Stimulated activated CD8-positive, alpha-beta memory T cell treated with anti-CD3 and anti-CD28 coated beads, Interleukin-15, amount 100 ng/mL, for 1 hour (primary cell): ENCODE results near the gene OR12D3.
"Not testable (repeated sequence)": the region's sequence is repeated elsewhere in the genome, so short reads cannot be mapped to it uniquely, and the experiment has no call there.

ENCODE experiments used
- DNase-seq: peaks from one replicate; pipeline ENCODE4 v3.0.0-alpha.2; 2020; ENCODE audit warnings: low read depth

OR12D3 gene, protein sequence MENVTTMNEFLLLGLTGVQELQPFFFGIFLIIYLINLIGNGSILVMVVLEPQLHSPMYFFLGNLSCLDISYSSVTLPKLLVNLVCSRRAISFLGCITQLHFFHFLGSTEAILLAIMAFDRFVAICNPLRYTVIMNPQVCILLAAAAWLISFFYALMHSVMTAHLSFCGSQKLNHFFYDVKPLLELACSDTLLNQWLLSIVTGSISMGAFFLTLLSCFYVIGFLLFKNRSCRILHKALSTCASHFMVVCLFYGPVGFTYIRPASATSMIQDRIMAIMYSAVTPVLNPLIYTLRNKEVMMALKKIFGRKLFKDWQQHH

DNA sequence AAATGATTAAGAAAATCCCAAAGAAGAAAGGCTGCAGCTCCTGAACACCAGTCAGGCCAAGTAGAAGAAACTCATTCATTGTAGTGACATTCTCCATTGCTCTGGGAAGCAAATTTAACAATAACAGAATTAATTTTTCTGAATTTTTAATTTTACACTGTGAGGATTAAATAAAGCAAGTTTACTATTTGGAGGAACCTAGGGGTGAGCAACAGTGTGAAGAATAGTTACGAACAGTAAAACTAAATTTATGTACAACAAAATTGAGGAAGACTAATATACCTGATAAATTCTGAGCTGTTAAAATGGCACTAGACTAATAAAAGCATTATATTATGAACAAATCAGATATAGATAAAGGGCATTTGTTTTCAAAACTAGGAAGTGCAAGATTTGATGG, at the start of gene OR12D3:
Gene OR12D3, minus strand, starts transcription at position 101 of the 400 bp plus-strand sequence. Its CDS starts 4 bp downstream, at position 97.
- DNase-seq, result no peak

DNA sequence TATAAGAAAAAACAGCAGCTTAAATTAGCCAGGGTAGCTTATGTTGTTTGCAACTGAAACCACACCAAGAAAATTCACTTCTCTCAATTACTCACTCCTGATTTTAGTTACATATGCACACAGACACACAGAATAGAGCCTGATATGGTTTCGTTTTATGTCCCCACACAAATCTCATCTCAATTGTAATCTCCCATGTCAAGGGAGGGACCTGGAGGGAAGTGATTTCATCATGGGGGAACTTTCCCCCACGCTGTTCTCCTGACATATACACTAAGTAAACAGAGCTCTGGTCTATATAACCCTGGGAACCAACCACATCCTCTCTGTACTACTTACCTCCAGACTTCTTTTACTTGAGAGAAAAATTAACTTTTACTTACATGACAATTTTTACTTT, 49.5 kb upstream of the OR12D3 start:
- DNase-seq, result no peak

- DNase-seq, result no peak
Observed at GRCh38 chr6:29424168-29424567, 49.1 kb upstream of the OR12D3 start.

- no peak for DNase-seq
Observed at GRCh38 chr6:29419516-29419915, 44.4 kb upstream of the OR12D3 start.

DNA sequence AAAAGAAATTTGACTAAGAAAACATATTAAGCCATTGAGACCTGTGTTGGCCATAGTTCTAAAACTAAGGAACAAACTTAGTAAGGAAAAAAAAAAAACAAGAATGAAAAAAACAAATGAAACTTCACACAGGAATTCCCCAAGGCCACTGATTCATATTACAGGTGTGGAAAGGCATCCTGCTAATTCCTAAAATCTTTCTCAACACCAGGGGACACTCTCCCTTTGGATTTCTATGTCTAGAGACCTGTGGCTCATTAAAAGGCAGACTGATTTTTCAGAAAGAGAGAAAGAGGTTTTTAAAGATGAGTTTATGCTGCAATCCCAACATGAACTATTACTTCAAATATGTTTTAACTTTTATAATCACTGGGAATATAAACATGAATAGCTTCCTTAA, 39.5 kb upstream of the OR12D3 start, which contains the start of gene OR12D1:
Gene OR12D1, plus strand, starts transcription at position 341 of the 400 bp plus-strand sequence.
- DNase-seq, result no peak

GRCh38 chr6:29403801-29404200, 28.7 kb upstream of the OR12D3 start:
- DNase-seq, result no peak

DNA sequence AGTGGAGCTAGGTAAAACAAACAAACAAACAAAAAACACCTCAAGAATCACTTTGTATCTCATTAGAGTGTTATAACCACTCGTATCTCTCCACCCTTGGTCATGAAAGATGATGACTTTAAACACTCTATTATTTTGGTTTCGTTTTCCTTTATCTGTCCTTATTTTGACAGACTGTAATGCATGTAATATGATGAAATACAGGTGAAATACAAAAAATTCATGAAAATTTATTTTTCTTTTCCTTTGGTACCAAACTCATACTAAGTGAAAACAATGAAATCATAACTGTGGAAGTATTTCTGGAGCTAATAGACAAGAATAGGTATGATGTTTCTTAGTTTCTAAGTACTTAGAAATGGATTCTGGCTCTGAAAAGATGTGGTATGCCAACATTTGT, 24.4 kb upstream of the OR12D3 start:
- DNase-seq, result no peak

DNA sequence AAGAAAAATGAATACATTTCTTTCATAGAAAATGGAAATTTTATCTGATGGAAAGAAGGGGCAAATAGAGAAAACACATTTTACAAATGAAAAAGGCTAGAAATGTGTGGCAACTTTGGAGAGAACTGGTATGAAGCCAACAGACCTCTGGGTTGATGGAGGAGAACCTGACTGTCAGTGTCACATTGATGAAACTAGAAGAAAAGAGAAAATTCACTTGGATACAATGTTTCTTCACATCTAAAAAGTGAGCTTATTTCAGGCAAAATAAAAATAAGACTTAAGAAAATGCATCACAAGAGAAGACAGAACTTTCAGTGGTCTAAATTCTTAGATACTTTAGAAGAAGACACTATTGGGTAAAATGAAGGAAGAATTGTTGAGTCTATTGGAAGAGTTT, 20.2 kb upstream of the OR12D3 start, which contains the start of gene OR12D2:
Gene OR12D2, plus strand, starts transcription at position 301 of the 400 bp plus-strand sequence. CDS start 1,069 bp downstream, outside the sequence.
- DNase-seq, result no peak

DNA sequence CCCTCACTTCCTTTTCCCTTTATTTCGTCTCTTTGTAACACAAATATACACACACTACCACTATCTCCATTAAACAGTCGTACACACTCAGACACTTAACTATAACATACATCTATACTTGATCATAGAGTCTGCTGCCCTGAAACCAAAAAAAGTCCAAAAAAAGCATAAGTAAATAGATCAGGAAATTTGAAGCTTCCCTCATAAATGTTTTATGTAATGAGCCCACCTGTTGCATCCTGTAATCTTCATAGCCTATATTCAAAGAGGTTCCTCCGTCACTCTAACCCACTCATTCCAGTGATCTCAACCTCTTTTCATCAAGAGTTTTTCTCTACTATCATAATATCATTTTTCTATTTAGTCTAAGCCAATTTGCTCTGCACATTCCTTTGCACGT, 13.4 kb upstream of the OR12D3 start:
- no peak for DNase-seq

DNA sequence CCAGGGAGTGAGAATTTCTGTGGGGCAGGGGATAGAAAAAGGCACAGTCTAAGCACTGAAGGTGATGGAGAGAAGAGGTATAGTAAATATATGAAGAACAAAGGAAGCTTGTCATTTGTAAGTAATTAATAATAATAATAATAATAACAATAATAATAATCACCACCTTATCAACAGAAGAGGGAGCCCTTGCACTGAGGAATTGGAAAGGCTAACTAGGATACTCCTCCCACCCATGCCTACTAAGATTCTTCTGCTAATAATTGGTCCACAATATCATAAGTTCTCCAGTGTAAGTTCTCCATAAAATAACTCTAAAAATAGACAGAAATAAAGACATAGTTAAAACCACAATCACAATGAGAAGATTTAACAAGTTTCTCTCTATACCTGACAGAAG, 912 bp upstream of the OR12D3 start:
- DNase-seq, result no peak

DNA sequence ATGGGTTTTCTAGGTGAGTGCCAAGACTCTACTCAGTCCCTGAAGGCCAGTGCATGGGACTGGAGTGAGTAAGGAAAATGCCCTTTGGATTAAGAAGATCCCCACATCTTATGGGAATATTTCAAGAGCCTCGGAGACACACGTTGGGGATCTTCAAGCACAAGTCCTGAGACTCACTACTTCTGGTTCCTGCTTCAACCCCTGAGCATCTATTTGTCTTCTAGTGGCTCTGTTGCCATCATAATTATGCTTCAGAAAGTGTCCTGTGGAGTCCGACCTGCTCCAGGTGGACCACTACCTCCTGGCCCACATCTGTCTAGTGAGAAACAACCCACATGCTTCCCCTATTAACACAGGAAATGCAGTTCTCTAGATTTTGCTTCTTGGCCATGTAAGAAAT, 6.3 kb downstream of the OR12D3 start, which contains the start of gene OR5V1:
Gene OR5V1, minus strand, starts transcription at position 101 of the 400 bp plus-strand sequence. CDS start 12,670 bp downstream, outside the sequence.
- no peak for DNase-seq

DNA sequence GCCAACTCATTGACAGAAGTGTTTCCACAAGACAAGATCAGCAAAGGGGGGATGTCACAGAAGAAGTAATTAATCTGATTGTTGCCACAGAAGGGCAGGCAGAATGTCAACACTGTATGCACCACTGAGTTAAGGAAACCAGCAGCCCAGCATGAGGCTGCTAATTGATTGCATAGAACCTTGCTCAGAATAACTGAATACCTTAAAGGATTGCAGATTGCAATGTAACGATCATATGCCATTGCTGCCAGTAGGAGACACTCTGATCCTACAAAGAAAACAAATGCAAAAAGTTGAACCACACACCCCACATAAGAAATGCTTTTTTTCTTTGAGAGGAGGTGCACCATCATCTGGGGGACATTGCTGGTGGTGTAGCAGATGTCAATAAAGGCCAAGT, 19.5 kb downstream of the OR12D3 start:
- DNase-seq, result no peak

GRCh38 chr6:29354980-29355379, 20.1 kb downstream of the OR12D3 start:
- DNase-seq, result no peak

- not testable (repeated sequence) for DNase-seq
Observed at GRCh38 chr6:29349348-29349747, 25.7 kb downstream of the OR12D3 start.

DNA sequence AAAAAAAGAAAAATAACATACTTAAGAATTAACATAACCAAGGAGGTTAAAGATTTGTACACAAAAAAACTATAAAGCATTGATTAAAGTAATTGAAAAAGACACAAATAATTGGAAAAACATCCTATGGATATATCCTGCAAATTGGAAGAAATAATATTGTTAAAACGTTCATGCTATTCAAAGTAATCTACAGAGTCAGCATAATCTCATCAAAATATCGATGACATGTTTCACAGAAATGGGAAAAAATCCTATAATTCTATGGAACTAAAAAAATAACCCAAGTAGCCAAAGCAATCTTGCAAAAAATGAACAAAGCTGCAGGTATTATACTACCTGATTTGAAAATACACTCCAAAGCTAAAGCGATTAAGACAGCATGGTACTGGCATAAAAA, 29.7 kb downstream of the OR12D3 start:
- DNase-seq, result no peak

DNA sequence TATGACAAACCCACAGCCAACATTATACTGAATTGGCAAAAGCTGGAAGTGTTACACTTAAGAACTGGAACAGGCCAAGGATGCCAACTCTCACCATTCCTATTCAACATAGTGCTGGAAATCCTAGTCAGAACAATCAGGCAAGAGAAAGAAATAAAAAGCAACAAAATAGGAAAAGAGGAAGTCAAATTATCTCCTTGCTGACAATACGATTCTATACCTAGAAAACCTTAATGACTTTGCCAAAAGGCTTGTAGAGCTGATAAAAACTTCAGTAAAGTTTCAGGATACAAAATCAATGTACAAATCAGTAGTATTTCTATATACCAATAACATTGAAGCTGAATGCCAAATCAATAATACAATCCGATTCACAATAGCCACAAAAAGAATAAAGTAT, 38.8 kb downstream of the OR12D3 start:
- no peak for DNase-seq

- DNase-seq, result no peak
Observed at GRCh38 chr6:29332676-29333075, 42.4 kb downstream of the OR12D3 start.

DNA sequence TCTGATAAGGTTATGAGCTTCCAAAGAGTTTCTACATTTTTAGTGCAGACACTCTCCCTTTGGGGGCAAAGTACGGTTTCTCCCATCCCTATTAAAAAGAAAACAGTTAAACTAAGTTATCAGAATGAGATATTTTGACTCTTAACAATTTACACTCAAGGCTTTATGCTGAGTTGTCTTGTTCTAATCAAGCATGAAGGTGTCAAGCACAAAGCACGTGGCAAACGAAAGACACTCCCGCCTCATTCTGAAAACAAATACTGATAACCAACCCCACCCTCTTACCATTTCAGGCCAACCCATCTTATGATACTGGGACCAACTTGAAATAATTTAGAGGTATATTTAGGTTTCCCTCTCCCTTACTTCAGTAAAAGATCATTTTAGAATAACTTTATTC, 49.3 kb downstream of the OR12D3 start:
- no peak for DNase-seq
